ENCODE results near the gene LDB3. TPM values are rescaled to one million over a fixed set of nuclear protein-coding genes. Genes with fewer than 3 reads are reported as not detected.

LDB3 gene
- total and polyA plus RNA-seq, 2 of the 8 experiments (the other 6 are each of a cell fraction or from before 2014, with no cell fraction given), result 0.20 to 0.43 TPM

- H3K4me1 ChIP-seq (replicated peaks in 1 of 4; ENCODE audit: control insufficient read depth in 3 of 4, insufficient read depth in 4 of 4, low read length in 3 of 4), result peaks cover 0 to 9% (median 3%) of the 10 kb centered on the region in 4 experiments; a peak in 5 of 7 replicates
- H3K23ac ChIP-seq (ENCODE audit: insufficient read length), result no peak overlapping the region
- no peak overlapping the region for H3K4ac ChIP-seq (replicated peaks; ENCODE audit: insufficient read length, low read depth, low read length)
- no peaks in the 10 kb centered on the region for H3K9me3 ChIP-seq (ENCODE audit: insufficient read depth in 2 of 2, low read depth in 1 of 2, low read length in 1 of 2)
- peak overlapping the region; percentile 72; the same call in 1 of the 2 replicates for H2AFZ ChIP-seq (ENCODE audit: low read length)
- peak overlapping the region; percentile 64 to 81 for H3K4me2 ChIP-seq (ENCODE audit: insufficient read depth in 1 of 2, low read depth in 2 of 2, low read length in 2 of 2)
- H3K79me2 ChIP-seq (ENCODE audit: control insufficient read depth in 1 of 2, insufficient read depth in 2 of 2, low read length in 2 of 2), result no peaks in the 10 kb centered on the region
- H4K5ac ChIP-seq (ENCODE audit: insufficient read length, low read depth, low read length), result no peak overlapping the region
- WGBS, 2 experiments (ENCODE audit: extremely low coverage in 1 of 2, insufficient coverage in 1 of 2, insufficient read length in 1 of 2, insufficient replicate concordance in 2 of 2, low coverage in 1 of 2, low lambda C conversion rate in 2 of 2, missing lambda C conversion rate in 1 of 2), result 5% methylated on average over 43 of the region's 49 CpGs; no CpG with 5 or more reads in 1 of the 2 experiments
- no peaks in the 10 kb centered on the region for H3K79me1 ChIP-seq (ENCODE audit: low read depth, low read length)
- CTCF ChIA-PET (ENCODE audit: partially characterized antibody), result interaction anchor here (0.6 to 8.0 kb wide), 25 partner anchors 12 to 361 kb away, joined by 3 to 57 read pairs (median 4); partner anchors contain the start of gene LDB3
- no peak overlapping the region for H2BK120ac ChIP-seq (replicated peaks; ENCODE audit: low read depth, low read length)
- no peak overlapping the region for H3K56ac ChIP-seq (replicated peaks; ENCODE audit: insufficient read length, low read depth, low read length)
- DNase-seq (ENCODE audit: low read depth in 1 of 2, low spot score in 2 of 2), result peak; percentile 29 to 87
- peaks cover 0 to 23% (median 12%) of the 10 kb centered on the region in 4 experiments; a peak in 5 of 7 replicates for H3K27me3 ChIP-seq (replicated peaks in 1 of 4; ENCODE audit: control insufficient read depth in 3 of 4, extremely low read depth in 1 of 4, insufficient read depth in 3 of 4, low read length in 3 of 4)
- FAIRE-seq, result no peak
- H3K18ac ChIP-seq (ENCODE audit: extremely low read depth, low read length), result no peak overlapping the region; the same call in 1 of the 2 replicates
- no peak overlapping the region; the same call in 1 of the 2 replicates for H2BK5ac ChIP-seq (ENCODE audit: low read depth, low read length)
- POLR2A ChIA-PET (ENCODE audit: partially characterized antibody), result interaction anchor here (0.6 to 1.1 kb wide), 2 partner anchors 8 to 30 kb away, joined by 3 read pairs; no protein-coding TSS in a partner anchor
- no peak overlapping the region for H3K14ac ChIP-seq (ENCODE audit: insufficient read length)
- H3K9ac ChIP-seq (replicated peaks in 1 of 4; ENCODE audit: extremely low read depth in 1 of 4, low read depth in 3 of 4, low read length in 3 of 4), result peak overlapping the region in 1 of 4 experiments; percentile 33; a peak in 2 of 7 replicates
- no peak overlapping the region for H2BK20ac ChIP-seq (ENCODE audit: low read length)
- no peak overlapping the region for H4K91ac ChIP-seq (replicated peaks; ENCODE audit: insufficient read length, low read length)
- H3K36me3 ChIP-seq (ENCODE audit: control insufficient read depth in 2 of 4, insufficient read depth in 4 of 4, low read length in 3 of 4), result no peaks in the 10 kb centered on the region
- H3K4me3 ChIP-seq (ENCODE audit: extremely low read depth in 1 of 4, insufficient read depth in 2 of 4, low read depth in 3 of 4, low read length in 4 of 4), result peak overlapping the region; percentile 31 to 61 (median 46)
- H2BK12ac ChIP-seq (ENCODE audit: low read depth, low read length), result no peak overlapping the region; the same call in 1 of the 2 replicates
- no peak overlapping the region for H3K27ac ChIP-seq (ENCODE audit: low read depth, low read length)
- H4K8ac ChIP-seq (ENCODE audit: extremely low read depth, insufficient read depth, low read length), result peak overlapping the region; percentile 47
- no peak overlapping the region for H2AK5ac ChIP-seq (ENCODE audit: low read depth, low read length)
- H3K23me2 ChIP-seq (ENCODE audit: low read depth, low read length), result peaks cover 2% of the 10 kb centered on the region; the same call in 1 of the 2 replicates
- peak overlapping the region; percentile 95; the same call in 1 of the 2 replicates for H2BK15ac ChIP-seq (ENCODE audit: low read length)
- H4K20me1 ChIP-seq (replicated peaks in 1 of 2; ENCODE audit: control insufficient read depth in 1 of 2, insufficient read depth in 2 of 2, low read length in 2 of 2), result no peaks in the 10 kb centered on the region
- TF ChIP-seq HDAC2 (IDR thresholded peaks at IDR 0.05; ENCODE audit: borderline replicate concordance in 1 of 2, low read depth in 2 of 2, low read length in 2 of 2) (0 out of 4 replicates have a peak, but pooled peaks of 1 of the 2 experiments have one; percentile 47), MAX (IDR thresholded peaks at IDR 0.05) (0 out of 2 replicates have a peak, but pooled peaks have one; percentile 12), CTBP2 (IDR thresholded peaks at IDR 0.05; ENCODE audit: borderline replicate concordance, insufficient read depth, insufficient read length, low read length) (no peak), CEBPB (IDR thresholded peaks at IDR 0.05; ENCODE audit: low read depth, low read length) (no peak), JUND (IDR thresholded peaks at IDR 0.05; ENCODE audit: low read length) (no peak), TAF1 (IDR thresholded peaks at IDR 0.05; ENCODE audit: low read depth, low read length) (0 out of 2 replicates have a peak, but pooled peaks have one; percentile 27), CTCF (IDR thresholded peaks at IDR 0.05; ENCODE audit: control extremely low read depth in 1 of 3, insufficient read depth in 1 of 3, low read depth in 1 of 3, low read length in 3 of 3) (peak; percentile 59 to 79 (median 69))
Measured at GRCh38 chr10:86632009-86632800, 36.1 kb upstream of the LDB3 start.

Data from H1 (cell line).